NCI-H2081 treated with DMSO at 0.1 percent for 48 hours (cell line): Measurements from ENCODE around the gene SETD2.

Experiments
- DNase-seq: peaks from one replicate; lab custom pipeline; 2025; lab: John Stamatoyannopoulos, UW

Gene SETD2

GRCh38 chr3:46984591-46985459 is 179.1 kb downstream of the SETD2 start:
- no peak for DNase-seq

GRCh38 chr3:46982546-46982945 is 181.4 kb downstream of the SETD2 start:
- DNase-seq: no peak

- DNase-seq: no peak
Measured at GRCh38 chr3:46981932-46982471, 181.9 kb downstream of the SETD2 start.

GRCh38 chr3:46979958-46980497 is 183.9 kb downstream of the SETD2 start:
- no peak for DNase-seq

- DNase-seq: peak; percentile 57
Measured at GRCh38 chr3:46978985-46979944, 184.6 kb downstream of the SETD2 start, which contains the start of gene NBEAL2. Gene NBEAL2 (plus strand): TSS chr3:46979666. CDS start chr3:46979862, 196 bp downstream.

- DNase-seq: no peak
Measured at GRCh38 chr3:46978381-46978780, 185.5 kb downstream of the SETD2 start.

- DNase-seq: no peak
Measured at GRCh38 chr3:46977811-46978195, 186.1 kb downstream of the SETD2 start.

- peak; percentile 74 for DNase-seq
Measured at GRCh38 chr3:46976326-46977190, 187.4 kb downstream of the SETD2 start, which contains the start of gene CCDC12. Gene CCDC12 (minus strand): TSS chr3:46976745. CDS start chr3:46976732, 13 bp downstream.

- DNase-seq: no peak
Measured at GRCh38 chr3:46974421-46975171, 189.3 kb downstream of the SETD2 start.

GRCh38 chr3:46972396-46972795 is 191.5 kb downstream of the SETD2 start:
- no peak for DNase-seq

GRCh38 chr3:46971742-46972141 is 192.2 kb downstream of the SETD2 start:
- DNase-seq: no peak

GRCh38 chr3:46971151-46971550 is 192.8 kb downstream of the SETD2 start:
- DNase-seq: no peak

- no peak for DNase-seq
Measured at GRCh38 chr3:46970391-46971091, 193.4 kb downstream of the SETD2 start.

GRCh38 chr3:46968783-46969428 is 195.0 kb downstream of the SETD2 start:
- DNase-seq: no peak

GRCh38 chr3:46966811-46967210 is 197.1 kb downstream of the SETD2 start:
- DNase-seq: no peak
